K562 (cell line): ENCODE results near the gene TMEM11. TPM values are rescaled to one million over a fixed set of nuclear protein-coding genes. Genes with fewer than 3 reads are reported as not detected.
"Not testable (repeated sequence)": the region's sequence is repeated elsewhere in the genome, so short reads cannot be mapped to it uniquely, and the experiment has no call there.

Experiments used
- ATAC-seq: fragments of 200-7000 bp; cut with Tn5 transposase; 3 replicates; pipeline ENCODE4 v1.9.1; 2020; ENCODE audit warnings: moderate library complexity
- BruUV-seq: library from RNA; stranded (reverse); fragments of 400-500 nt; replicated peaks from 2 replicates; lab custom pipeline; 2021; lab: Mats Ljungman, UMichigan
- CTCF ChIA-PET: fragments of 300-600 bp; formaldehyde crosslinking; extraction: SDS; loops from one replicate; lab custom pipeline; 2021; ENCODE audit warnings: low intra/inter-chr PET ratio; lab: Yijun Ruan, JAX
- POLR2A ChIA-PET: fragments of 300-600, 350-650 bp; sonication (Branson Sonifier 250); formaldehyde crosslinking; extraction: SDS; loops from one replicate; lab custom pipeline; 2021; ENCODE audit warnings: antibody characterized with exemption, inconsistent platforms; lab: Yijun Ruan, JAX
- DNase-seq, 4 experiments: peaks; one replicate each; pipeline versions ENCODE4 v3.0.0 to v3.0.0-alpha.2; 2011 to 2018; ENCODE audit warnings: low spot score in 3 of 4, mixed read lengths in 3 of 4; ENCODE audit errors: extremely low read depth in 1 of 4
- FAIRE-seq: peaks from 2 replicates; lab custom pipeline; 2011; peaks lifted over from hg19 to GRCh38; lab: Jason Lieb, UNC
- H2AFZ ChIP-seq: 2 replicates; pipeline ENCODE4 v1.6.0; 2011; ENCODE audit warnings: low read depth, low read length, control low read depth, inconsistent platforms
- H3K27ac ChIP-seq: fragments of 200-600 bp; 3 replicates; pipeline ENCODE4 v1.8.0; 2011; ENCODE audit warnings: low read depth, mild to moderate bottlenecking, control low read depth, inconsistent platforms, low read length, moderate library complexity, mixed read lengths; ENCODE audit errors: extremely low read depth
- H3K27me3 ChIP-seq, 2 experiments: fragments of 300-600 bp in 1 of 2; 2 replicates in 1 of 2; 3 replicates in 1 of 2; pipeline versions ENCODE4 v1.6.0 to v1.8.0; 2011; ENCODE audit warnings: inconsistent platforms in 2 of 2, low read length in 2 of 2, mild to moderate bottlenecking in 1 of 2, mixed read lengths in 1 of 2, moderate library complexity in 1 of 2; ENCODE audit not compliant: control insufficient read depth in 2 of 2, insufficient read depth in 2 of 2
- H3K36me3 ChIP-seq: fragments of 300-600 bp; 3 replicates; pipeline ENCODE4 v1.8.0; 2011; ENCODE audit warnings: mild to moderate bottlenecking, low read length, inconsistent platforms; ENCODE audit not compliant: control insufficient read depth, insufficient read depth
- H3K4me1 ChIP-seq, 2 experiments: fragments of 200-600 bp in 1 of 2; replicated peaks in 1 of 2; 2 replicates in 1 of 2; 3 replicates in 1 of 2; pipeline versions ENCODE4 v1.5.1 to v1.8.0; 2011; ENCODE audit warnings: inconsistent platforms in 2 of 2, low read length in 2 of 2, mild to moderate bottlenecking in 1 of 2, mixed read lengths in 1 of 2, moderate library complexity in 1 of 2; ENCODE audit not compliant: control insufficient read depth in 2 of 2, insufficient read depth in 2 of 2
- H3K4me2 ChIP-seq: 2 replicates; pipeline ENCODE4 v1.6.1; 2011; ENCODE audit warnings: low read length, control low read depth, inconsistent platforms, mixed read lengths; ENCODE audit not compliant: insufficient read depth
- H3K4me3 ChIP-seq: fragments of 200-600 bp; sonication (generic), shearing (Covaris generic); 2 replicates; pipeline ENCODE4 v1.5.1; 2016; ENCODE audit warnings: control low read depth, inconsistent platforms
- H3K79me2 ChIP-seq: fragments of 200-600 bp; 3 replicates; pipeline ENCODE4 v1.8.0; 2011; ENCODE audit warnings: low read length, inconsistent platforms; ENCODE audit not compliant: control insufficient read depth, insufficient read depth
- H3K9ac ChIP-seq, 2 experiments: 2 replicates each; pipeline versions ENCODE4 v1.6.0 to v1.6.1; 2011; ENCODE audit warnings: low read depth in 2 of 2, low read length in 2 of 2, control low read depth in 1 of 2, inconsistent platforms in 1 of 2, mild to moderate bottlenecking in 1 of 2, mixed read lengths in 1 of 2; ENCODE audit not compliant: insufficient read depth in 1 of 2
- H3K9me1 ChIP-seq: one replicate; pipeline ENCODE4 v1.6.0; 2011; ENCODE audit warnings: inconsistent platforms, mild to moderate bottlenecking, low read length, moderate library complexity; ENCODE audit not compliant: control insufficient read depth, insufficient read depth
- H3K9me3 ChIP-seq: replicated peaks from 2 replicates; pipeline ENCODE4 v1.5.1; 2011; ENCODE audit warnings: low read depth, low read length, inconsistent platforms; ENCODE audit not compliant: control insufficient read depth, insufficient read depth
- H4K20me1 ChIP-seq: replicated peaks from 2 replicates; pipeline ENCODE4 v1.6.1; 2011; ENCODE audit warnings: low read length, inconsistent platforms, mixed read lengths; ENCODE audit not compliant: control insufficient read depth, insufficient read depth
- ETV1 ChIP-seq: fragments of 450-650 bp; conservative IDR thresholded peaks from 2 replicates; pipeline ENCODE4 v1.6.1; 2016; ENCODE audit warnings: missing genetic modification characterization, control low read depth, low read depth, missing compliant biosample characterization
- MCM5 ChIP-seq: fragments of 450-650 bp; IDR thresholded peaks from 2 replicates; pipeline ENCODE4 v1.6.1; 2016; ENCODE audit warnings: low read depth
- TBL1XR1 ChIP-seq, 2 experiments: IDR thresholded peaks; 2 replicates each; pipeline ENCODE4 v1.6.1; 2012; ENCODE audit warnings: improper control_type of control experiment in 2 of 2, low read length in 2 of 2, mild to moderate bottlenecking in 1 of 2
- TFAM ChIP-seq: fragments of 250-450 bp; sonication (Bioruptor Pico); conservative IDR thresholded peaks from 2 replicates; pipeline ENCODE4 v1.5.0; 2021; ENCODE audit warnings: mild to moderate bottlenecking, moderate library complexity
- ZNF174 ChIP-seq: fragments of 250-450 bp; sonication (Bioruptor Pico); IDR thresholded peaks from 2 replicates; pipeline ENCODE4 v1.4.0; 2020; ENCODE audit warnings: mild to moderate bottlenecking
- WGBS: fragments of 100-300 bp; shearing (Covaris generic); methylation state at CpG from one replicate; pipeline ENCODE4 v1.1.6; 2016; ENCODE audit warnings: low coverage, mixed read lengths; ENCODE audit not compliant: insufficient coverage; ENCODE audit errors: missing lambda C conversion rate; 5-methylcytosine and 5-hydroxymethylcytosine counted together
- in situ Hi-C: fragments of 300-500 bp; cut with MboI; formaldehyde crosslinking; loops from 4 replicates; pipeline ENCODE4 v1.15.0; 2018; ENCODE audit warnings: inconsistent platforms, mixed read lengths
- intact Hi-C: fragments of 100-400 bp; cut with micrococcal nuclease; formaldehyde crosslinking; loops from 2 replicates; pipeline ENCODE4 v1.14.2; 2022
- polyA plus RNA-seq, 8 experiments: library from polyadenylated mRNA; depleted of rRNA in 4 of 8; stranded (reverse) in 5 of 8; unstranded in 3 of 8; fragments of >200 nt; fragmentation: Nextera tagmentation in 2 of 8; fragmentation: Illumina TruSeq in 1 of 8; extraction: Ambion mirVana in 2 of 8; extraction: Trizol in 1 of 8; gene quantifications; 2 replicates each; pipeline versions ENCODE4 v1.2.1 to v1.2.3, GENCODE V29; 2011 to 2014; ENCODE audit warnings: inconsistent platforms in 1 of 8, missing spikeins in 1 of 8
- total RNA-seq, 7 experiments: library from RNA; depleted of rRNA in 6 of 7; stranded (reverse); fragments of >200 nt in 6 of 7; fragmentation: Illumina TruSeq in 2 of 7; extraction: Trizol in 2 of 7; gene quantifications; 2 replicates each; pipeline versions ENCODE4 v1.2.1 to v1.2.3, GENCODE V29; 2011 to 2021; ENCODE audit warnings: low replicate concordance in 1 of 7

The TMEM11 gene
- total and polyA plus RNA-seq, 9 of the 15 experiments (the other 6 are each of a cell fraction or from before 2014, with no cell fraction given), result 12.0 to 40.7 (median 30.0) TPM

- no peak for TF ChIP-seq TBL1XR1 (IDR thresholded peaks at IDR 0.05; ENCODE audit: low read length in 2 of 2)
- TF ChIP-seq TFAM, result no peak
These were observed 20.9 kb downstream of the TMEM11 start (continued) for GRCh38 chr17:21193031-21193430.

GRCh38 chr17:21192414-21192813 is 21.5 kb downstream of the TMEM11 start:
- BruUV-seq, H3K9me3 ChIP-seq, H3K4me1 ChIP-seq, H2AFZ ChIP-seq, H3K27me3 ChIP-seq, H3K9ac ChIP-seq, CTCF ChIA-PET, in situ Hi-C loops, H3K4me3 ChIP-seq, H3K27ac ChIP-seq, H3K4me2 ChIP-seq, H4K20me1 ChIP-seq, H3K9me1 ChIP-seq, DNase-seq, ATAC-seq, H3K79me2 ChIP-seq, intact Hi-C loops, H3K36me3 ChIP-seq, FAIRE-seq: not testable (repeated sequence)
- POLR2A ChIA-PET, result interaction anchor here (0.6 kb wide), 1 partner anchor 25 kb away, joined by 3 read pairs; no protein-coding TSS in a partner anchor
- 72% methylated on average over 4 of the region's 7 CpGs for WGBS

- Histone ChIP-seq H3K4me3 (no peak overlapping the region), H3K79me2 (no peaks in the 10 kb centered on the region), H3K4me2 (no peak overlapping the region), H3K9ac (no peak overlapping the region), H3K9me1 (no peaks in the 10 kb centered on the region), H3K27me3 (no peaks in the 10 kb centered on the region), H3K27ac (no peak overlapping the region), H3K4me1 (no peaks in the 10 kb centered on the region), H2AFZ (no peak overlapping the region), H3K36me3 (peaks cover 1% of the 10 kb centered on the region; the same call in 1 of the 3 replicates), H4K20me1 (no peaks in the 10 kb centered on the region), H3K9me3 (no peaks in the 10 kb centered on the region)
- WGBS, result 100% methylated on average over 1 of the region's 2 CpGs
- intact Hi-C loops (no loop called here), in situ Hi-C loops (no loop called here)
- no peak for ATAC-seq
- TF ChIP-seq ZNF174 (CRISPR knock-in tag) (no peak), ETV1 (tag) (no peak), MCM5 (no peak)
- DNase-seq, result no peak
- POLR2A ChIA-PET, result interaction anchor here (0.6 kb wide), 1 partner anchor 24 kb away, joined by 3 read pairs; no protein-coding TSS in a partner anchor
- FAIRE-seq, result no peak
- no TSS peak for BruUV-seq
- CTCF ChIA-PET, result no interaction called here
These were observed 22.3 kb downstream of the TMEM11 start for GRCh38 chr17:21191698-21192097.
